Nephron progenitor cell (in vitro differentiated cells): ENCODE results near the gene ZSCAN5A.

Experiments
- DNase-seq: peaks from one replicate; pipeline ENCODE4 v3.0.0; 2021
- H3K27ac Mint-ChIP-seq: 2 replicates; pipeline ENCODE4 v1.8.0; 2021; ENCODE audit warnings: mild to moderate bottlenecking, moderate library complexity, mixed read lengths
- H3K27me3 Mint-ChIP-seq: 2 replicates; pipeline ENCODE4 v1.8.0; 2021; ENCODE audit warnings: mild to moderate bottlenecking, low read depth, mixed read lengths; ENCODE audit not compliant: poor library complexity
- H3K36me3 Mint-ChIP-seq: 2 replicates; pipeline ENCODE4 v1.8.0; 2021; ENCODE audit warnings: low read depth, mixed read lengths
- H3K4me1 Mint-ChIP-seq: 2 replicates; pipeline ENCODE4 v1.8.0; 2021; ENCODE audit warnings: mixed read lengths
- H3K4me3 Mint-ChIP-seq: 2 replicates; pipeline ENCODE4 v1.8.0; 2021; ENCODE audit warnings: mild to moderate bottlenecking, moderate library complexity, mixed read lengths
- H3K9me3 Mint-ChIP-seq: 2 replicates; pipeline ENCODE4 v1.8.0; 2021; ENCODE audit warnings: mild to moderate bottlenecking, moderate library complexity, mixed read lengths
- TF ChIP-seq, protein P1 (sequence below): fragments of 200-600 bp; sonication (generic); IDR thresholded peaks from 2 replicates; pipeline ENCODE4 v1.5.0; 2021; ENCODE audit warnings: antibody characterized with exemption

ZSCAN5A gene

DNA sequence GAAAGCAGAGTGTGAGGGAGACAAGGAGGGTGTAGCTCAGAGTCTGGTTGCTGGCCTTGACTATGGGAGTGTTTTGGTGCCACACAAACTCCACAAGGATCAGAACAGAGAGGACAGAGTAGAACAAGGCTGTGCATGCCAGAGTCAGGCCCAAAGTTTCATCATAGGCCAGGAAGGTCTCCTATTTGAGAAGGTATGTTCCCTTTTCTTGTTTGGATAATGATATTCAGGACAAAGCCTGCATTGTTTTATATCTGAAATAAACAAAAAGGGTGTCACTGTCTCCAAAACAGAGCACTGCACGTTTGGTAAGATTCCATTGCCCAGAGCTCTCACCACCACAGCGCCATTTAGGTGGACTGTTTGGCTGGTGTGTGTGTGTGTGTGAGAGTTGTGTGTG, 3.1 kb upstream of the ZSCAN5A start:
- Mint-ChIP-seq H3K27me3 (peaks cover 14% of the 10 kb centered on the region), H3K4me3 (no peak overlapping the region), H3K27ac (no peak overlapping the region)

DNA sequence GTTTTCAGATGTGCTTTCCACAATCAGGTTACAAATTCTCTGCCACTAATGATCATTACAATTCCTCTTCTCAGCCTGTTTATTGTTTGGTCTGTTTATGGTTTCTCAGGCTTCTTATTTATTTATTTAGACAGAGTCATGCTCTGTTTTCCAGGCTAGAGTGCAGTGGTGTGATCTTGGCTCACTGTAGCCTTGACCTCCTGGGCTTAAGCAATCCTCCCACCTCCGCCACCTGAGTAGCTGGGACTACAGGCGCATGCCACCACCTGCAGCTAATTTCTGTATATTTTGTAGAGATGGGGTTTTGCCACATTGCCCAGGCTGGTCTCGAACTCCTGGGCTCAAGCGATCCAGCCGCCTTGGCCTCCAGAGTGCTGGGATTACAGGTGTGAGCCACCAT, 2.1 kb upstream of the ZSCAN5A start:
- DNase-seq: no peak
- peaks cover 10% of the 10 kb centered on the region for H3K27me3 Mint-ChIP-seq
- H3K36me3 Mint-ChIP-seq: peaks cover 14% of the 10 kb centered on the region
- TF ChIP-seq, protein P1, sequence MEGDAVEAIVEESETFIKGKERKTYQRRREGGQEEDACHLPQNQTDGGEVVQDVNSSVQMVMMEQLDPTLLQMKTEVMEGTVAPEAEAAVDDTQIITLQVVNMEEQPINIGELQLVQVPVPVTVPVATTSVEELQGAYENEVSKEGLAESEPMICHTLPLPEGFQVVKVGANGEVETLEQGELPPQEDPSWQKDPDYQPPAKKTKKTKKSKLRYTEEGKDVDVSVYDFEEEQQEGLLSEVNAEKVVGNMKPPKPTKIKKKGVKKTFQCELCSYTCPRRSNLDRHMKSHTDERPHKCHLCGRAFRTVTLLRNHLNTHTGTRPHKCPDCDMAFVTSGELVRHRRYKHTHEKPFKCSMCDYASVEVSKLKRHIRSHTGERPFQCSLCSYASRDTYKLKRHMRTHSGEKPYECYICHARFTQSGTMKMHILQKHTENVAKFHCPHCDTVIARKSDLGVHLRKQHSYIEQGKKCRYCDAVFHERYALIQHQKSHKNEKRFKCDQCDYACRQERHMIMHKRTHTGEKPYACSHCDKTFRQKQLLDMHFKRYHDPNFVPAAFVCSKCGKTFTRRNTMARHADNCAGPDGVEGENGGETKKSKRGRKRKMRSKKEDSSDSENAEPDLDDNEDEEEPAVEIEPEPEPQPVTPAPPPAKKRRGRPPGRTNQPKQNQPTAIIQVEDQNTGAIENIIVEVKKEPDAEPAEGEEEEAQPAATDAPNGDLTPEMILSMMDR: no peak
- H3K9me3 Mint-ChIP-seq: peaks cover 4% of the 10 kb centered on the region
- peak overlapping the region; percentile 88 for H3K4me3 Mint-ChIP-seq
- peaks cover 31% of the 10 kb centered on the region for H3K4me1 Mint-ChIP-seq
- H3K27ac Mint-ChIP-seq: no peak overlapping the region

More for the DNA sequence above, 3.1 kb upstream of the ZSCAN5A start:
- Mint-ChIP-seq H3K9me3 (peaks cover 8% of the 10 kb centered on the region), H3K36me3 (peaks cover 4% of the 10 kb centered on the region), H3K4me1 (peaks cover 25% of the 10 kb centered on the region)
- TF ChIP-seq, protein P1: no peak
- DNase-seq: no peak

DNA sequence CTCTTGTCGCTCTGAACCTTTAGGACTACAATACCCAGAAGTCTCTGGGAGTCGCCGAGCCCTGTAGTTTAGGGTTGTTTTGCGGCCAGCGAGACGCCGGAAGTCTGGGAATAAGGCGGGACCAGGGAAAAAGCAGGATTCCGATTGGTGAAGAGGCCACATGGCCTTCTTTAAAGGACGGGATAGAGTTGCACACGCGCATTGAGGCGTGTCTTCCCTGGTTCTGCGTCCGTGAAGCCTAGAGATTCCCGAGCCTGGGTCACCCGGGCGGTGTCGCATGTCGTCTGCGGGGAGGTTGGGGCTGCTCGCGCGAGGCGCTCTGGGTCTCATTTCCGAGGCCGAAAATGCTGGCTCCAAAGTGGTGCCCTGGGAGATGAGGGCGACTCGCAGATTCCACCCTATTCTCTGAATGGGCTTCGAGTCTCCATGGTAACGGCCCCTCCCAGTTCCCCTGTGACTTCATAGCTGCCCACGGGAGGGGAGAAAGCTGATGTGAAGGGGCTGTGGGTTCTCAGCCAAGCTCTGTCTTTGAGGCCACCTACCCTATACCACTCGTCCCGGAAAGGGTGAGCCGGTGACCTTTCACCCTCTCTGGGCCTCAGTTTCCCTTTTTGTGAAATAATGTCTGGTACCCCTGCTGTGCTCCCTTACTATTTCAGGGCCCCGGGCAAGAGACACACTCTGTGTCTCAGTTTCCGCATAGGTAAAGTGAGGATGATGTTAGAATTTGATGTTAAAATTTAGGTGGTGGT, 614 bp upstream of the ZSCAN5A start:
- Mint-ChIP-seq H3K9me3 (peaks cover 2% of the 10 kb centered on the region), H3K36me3 (peaks cover 29% of the 10 kb centered on the region), H3K27ac (peak overlapping the region; percentile 98), H3K4me3 (peak overlapping the region; percentile 88), H3K27me3 (peaks cover 10% of the 10 kb centered on the region), H3K4me1 (peaks cover 31% of the 10 kb centered on the region)
- peak; percentile 92 for DNase-seq
- TF ChIP-seq, protein P1: no peak

DNA sequence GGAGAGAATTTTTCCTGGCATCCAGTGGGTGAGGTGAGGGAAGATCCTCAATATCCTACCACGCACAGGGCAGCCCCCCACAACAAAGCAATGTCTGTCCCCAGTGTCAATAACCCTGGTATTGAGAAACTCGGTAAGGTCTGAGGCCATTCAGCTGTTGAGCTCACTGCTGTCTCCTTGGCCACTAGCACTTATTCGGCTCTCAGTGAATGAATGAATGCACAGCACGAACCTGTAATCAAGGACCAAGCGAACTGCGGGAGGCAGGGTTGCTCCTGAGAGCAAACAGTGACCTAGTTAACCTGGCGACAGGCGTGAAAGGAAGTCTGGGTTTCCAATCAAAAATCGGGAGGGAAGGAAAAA, 640 bp downstream of the ZSCAN5A start:
- DNase-seq: no peak
- peaks cover 10% of the 10 kb centered on the region for H3K27me3 Mint-ChIP-seq
- peaks cover 7% of the 10 kb centered on the region for H3K9me3 Mint-ChIP-seq
- peaks cover 31% of the 10 kb centered on the region for H3K4me1 Mint-ChIP-seq
- TF ChIP-seq, protein P1: no peak
- H3K4me3 Mint-ChIP-seq: peak overlapping the region; percentile 88
- peaks cover 40% of the 10 kb centered on the region for H3K36me3 Mint-ChIP-seq
- H3K27ac Mint-ChIP-seq: peak overlapping the region; percentile 98

DNA sequence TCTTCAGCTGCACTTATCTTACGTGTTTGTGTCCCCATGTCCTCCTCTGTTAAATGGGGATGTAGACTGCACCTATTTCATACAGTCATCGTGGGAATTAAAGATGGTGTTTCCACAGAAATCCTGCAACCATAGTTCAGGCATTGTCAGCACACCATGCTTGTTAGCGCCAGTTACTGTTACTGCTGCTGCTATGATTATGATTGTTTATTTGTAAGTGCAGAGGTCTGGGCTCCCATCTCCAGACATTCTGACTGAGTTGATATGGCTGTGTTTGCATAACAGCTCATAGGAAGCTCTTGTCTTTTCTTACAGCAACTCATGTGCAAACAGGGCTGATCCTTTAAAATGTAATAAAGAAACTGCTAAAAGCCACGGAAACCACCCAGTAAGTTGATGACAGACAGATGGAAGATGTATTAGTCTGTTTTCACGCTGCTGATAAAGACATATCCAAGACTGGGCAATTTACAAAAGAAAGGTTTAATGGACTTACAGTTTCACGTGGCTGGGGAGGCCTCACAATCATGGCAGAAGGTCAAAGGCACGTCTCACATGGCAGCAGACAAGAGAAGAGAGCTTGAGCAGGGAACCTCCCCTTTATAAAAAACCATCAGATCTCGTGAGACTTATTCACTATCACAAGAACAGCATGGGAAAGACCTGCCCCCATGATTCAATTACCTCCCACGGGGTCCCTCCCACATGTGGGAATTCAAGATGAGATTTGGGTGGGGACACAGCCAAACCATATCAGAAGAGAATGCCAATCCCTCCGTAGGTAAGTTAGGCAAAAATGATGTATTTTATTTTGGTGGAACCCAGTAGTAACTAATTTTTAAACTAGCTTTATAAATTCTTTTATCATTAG, 1.6 kb downstream of the ZSCAN5A start:
- H3K36me3 Mint-ChIP-seq: peaks cover 47% of the 10 kb centered on the region
- peaks cover 14% of the 10 kb centered on the region for H3K9me3 Mint-ChIP-seq
- TF ChIP-seq, protein P1: no peak
- H3K27me3 Mint-ChIP-seq: peaks cover 10% of the 10 kb centered on the region
- H3K27ac Mint-ChIP-seq: peak overlapping the region; percentile 25
- peaks cover 31% of the 10 kb centered on the region for H3K4me1 Mint-ChIP-seq
- peak overlapping the region; percentile 88 for H3K4me3 Mint-ChIP-seq
- no peak for DNase-seq
